ENCODE measurements around the gene ZFR2. TPM values are rescaled to one million over a fixed set of nuclear protein-coding genes. Genes with fewer than 3 reads are reported as not detected.

Gene ZFR2
- polyA plus RNA-seq, 3 donors = not detected

GRCh38 chr19:3862826-3863500 is 5.9 kb downstream of the ZFR2 start:
- Histone ChIP-seq H3K36me3 (replicated peaks in 1 of 2; ENCODE audit: control insufficient read depth in 1 of 2, insufficient read depth in 2 of 2, low read length in 2 of 2) (no peaks in the 10 kb centered on the region), H3K27me3 (ENCODE audit: control insufficient read depth in 2 of 2, insufficient read depth in 2 of 2, low read length in 2 of 2) (peaks cover 4 to 23% of the 10 kb centered on the region in 2 donors), H3K79me2 (ENCODE audit: insufficient read depth, low read length) (no peaks in the 10 kb centered on the region), H3K9ac (ENCODE audit: insufficient read depth, low read length, poor library complexity, severe bottlenecking) (no peak overlapping the region), H3K4me2 (replicated peaks; ENCODE audit: extremely low read depth, low read length, poor library complexity, severe bottlenecking) (no peak overlapping the region), H3K4me3 (replicated peaks in 1 of 3; ENCODE audit: low read depth in 2 of 3, low read length in 3 of 3) (no peak overlapping the region), H4K20me1 (ENCODE audit: insufficient read depth, low read length) (no peaks in the 10 kb centered on the region), H3K4me1 (ENCODE audit: control insufficient read depth in 1 of 2, insufficient read depth in 2 of 2, low read length in 2 of 2) (no peaks in the 10 kb centered on the region), H2AFZ (ENCODE audit: insufficient read depth, low read depth, low read length, poor library complexity, severe bottlenecking) (no peak overlapping the region), H3K9me3 (replicated peaks in 1 of 2; ENCODE audit: control insufficient read depth in 1 of 2, insufficient read depth in 1 of 2, low read length in 2 of 2) (no peaks in the 10 kb centered on the region), H3K27ac (ENCODE audit: low read depth in 1 of 2, low read length in 2 of 2) (no peak overlapping the region)
- H3K4me1 Mint-ChIP-seq = no peaks in the 10 kb centered on the region
- TF ChIP-seq CTCF (IDR thresholded peaks at IDR 0.05) = no peak
- H3K27ac Mint-ChIP-seq = no peak overlapping the region
- intact Hi-C loops (cut with micrococcal nuclease) = no loop called here
- H3K36me3 Mint-ChIP-seq = peaks cover 0 to 1% of the 10 kb centered on the region in 2 donors
- no peak for DNase-seq
- WGBS (ENCODE audit: insufficient coverage) = 88% methylated on average over 18 of the region's 25 CpGs
- H3K27me3 Mint-ChIP-seq (ENCODE audit: low read depth in 3 of 3) = peaks cover 17 to 31% (median 27%) of the 10 kb centered on the region in 3 donors
- H3K4me3 Mint-ChIP-seq = no peak overlapping the region
- H3K9me3 Mint-ChIP-seq = peaks cover 0 to 8% (median under 1%) of the 10 kb centered on the region in 7 donors

- H3K27ac Mint-ChIP-seq = no peak overlapping the region
- H4K20me1 ChIP-seq (ENCODE audit: insufficient read depth, low read length) = no peaks in the 10 kb centered on the region
- no peaks in the 10 kb centered on the region for H3K79me2 ChIP-seq (ENCODE audit: insufficient read depth, low read length)
- peaks cover 0 to 5% (median 0%) of the 10 kb centered on the region in 7 donors for H3K9me3 Mint-ChIP-seq
- H3K27me3 ChIP-seq (ENCODE audit: control insufficient read depth in 2 of 2, insufficient read depth in 2 of 2, low read length in 2 of 2) = peaks cover 0 to 5% of the 10 kb centered on the region in 2 donors
- no peaks in the 10 kb centered on the region for H3K36me3 Mint-ChIP-seq
- no peak overlapping the region for H3K4me3 ChIP-seq (replicated peaks in 1 of 3; ENCODE audit: low read depth in 2 of 3, low read length in 3 of 3)
- no peak for DNase-seq
- no peak overlapping the region for H2AFZ ChIP-seq (ENCODE audit: insufficient read depth, low read depth, low read length, poor library complexity, severe bottlenecking)
- no peak overlapping the region for H3K9ac ChIP-seq (ENCODE audit: insufficient read depth, low read length, poor library complexity, severe bottlenecking)
- no peak overlapping the region for H3K27ac ChIP-seq (ENCODE audit: low read depth in 1 of 2, low read length in 2 of 2)
- H3K4me1 ChIP-seq (ENCODE audit: control insufficient read depth in 1 of 2, insufficient read depth in 2 of 2, low read length in 2 of 2) = no peaks in the 10 kb centered on the region
- H3K4me2 ChIP-seq (replicated peaks; ENCODE audit: extremely low read depth, low read length, poor library complexity, severe bottlenecking) = no peak overlapping the region
- WGBS (ENCODE audit: insufficient coverage) = 95% methylated on average over 17 of the region's 17 CpGs
- H3K4me3 Mint-ChIP-seq = no peak overlapping the region
- H3K4me1 Mint-ChIP-seq = no peaks in the 10 kb centered on the region
- H3K36me3 ChIP-seq (replicated peaks in 1 of 2; ENCODE audit: control insufficient read depth in 1 of 2, insufficient read depth in 2 of 2, low read length in 2 of 2) = no peaks in the 10 kb centered on the region
- peaks cover 1 to 12% (median 9%) of the 10 kb centered on the region in 3 donors for H3K27me3 Mint-ChIP-seq (ENCODE audit: low read depth in 3 of 3)
- no peaks in the 10 kb centered on the region for H3K9me3 ChIP-seq (replicated peaks in 1 of 2; ENCODE audit: control insufficient read depth in 1 of 2, insufficient read depth in 1 of 2, low read length in 2 of 2)
- no peak for TF ChIP-seq CTCF (IDR thresholded peaks at IDR 0.05)
- intact Hi-C loops (cut with micrococcal nuclease) = no loop called here
Measured at GRCh38 chr19:3860499-3860898, 8.3 kb downstream of the ZFR2 start.
